ENCODE data around the gene NACAD. TPM values are rescaled to one million over a fixed set of nuclear protein-coding genes. Genes with fewer than 3 reads are reported as not detected.

Gene NACAD
- total RNA-seq, 2 donors from 2014 or later, result 5.9 to 9.0 TPM

DNA sequence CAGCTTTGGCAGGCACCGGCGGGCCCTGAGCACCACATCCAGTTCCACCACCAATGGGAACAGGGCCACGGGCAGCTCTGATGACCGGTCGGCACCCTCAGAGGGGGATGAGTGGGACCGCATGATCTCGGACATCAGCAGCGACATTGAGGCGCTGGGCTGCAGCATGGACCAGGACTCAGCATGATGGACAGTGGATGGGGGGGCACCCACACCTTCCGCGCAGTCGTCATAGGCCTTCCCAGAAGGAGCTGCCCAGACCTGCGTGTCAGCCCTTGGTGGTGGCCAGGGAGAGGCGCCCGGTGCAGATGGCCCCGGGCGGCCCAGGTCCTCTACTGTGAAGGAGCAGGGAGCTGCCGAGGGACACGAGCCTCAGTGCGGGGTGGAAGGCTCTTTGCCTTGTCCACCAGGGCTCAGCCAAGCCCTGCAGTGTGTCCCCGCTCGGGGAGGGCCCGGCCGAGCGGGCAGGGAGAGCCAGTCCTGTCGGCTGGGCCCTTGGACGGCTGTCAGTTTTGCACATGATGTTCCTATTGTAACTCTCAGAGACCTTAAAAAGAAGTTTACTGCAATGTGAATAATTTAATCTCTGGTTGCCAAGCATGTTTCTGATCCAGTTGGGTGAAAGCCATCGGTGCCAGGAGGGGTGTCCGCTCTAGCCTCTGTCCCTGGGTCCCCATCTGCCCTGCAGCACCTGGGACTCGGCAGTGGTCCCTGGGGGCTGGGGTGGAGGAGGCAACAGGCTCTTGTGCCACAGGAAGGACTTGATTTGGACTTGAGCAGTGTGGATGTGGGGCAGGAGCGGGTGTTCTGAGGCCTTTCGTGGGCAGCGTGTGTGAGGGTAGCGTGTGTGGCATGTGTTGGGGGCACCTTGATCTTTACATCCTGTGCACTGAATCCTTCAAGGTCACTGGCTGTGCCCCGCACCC, 12.6 kb downstream of the NACAD start:
- TF ChIP-seq, protein P1, sequence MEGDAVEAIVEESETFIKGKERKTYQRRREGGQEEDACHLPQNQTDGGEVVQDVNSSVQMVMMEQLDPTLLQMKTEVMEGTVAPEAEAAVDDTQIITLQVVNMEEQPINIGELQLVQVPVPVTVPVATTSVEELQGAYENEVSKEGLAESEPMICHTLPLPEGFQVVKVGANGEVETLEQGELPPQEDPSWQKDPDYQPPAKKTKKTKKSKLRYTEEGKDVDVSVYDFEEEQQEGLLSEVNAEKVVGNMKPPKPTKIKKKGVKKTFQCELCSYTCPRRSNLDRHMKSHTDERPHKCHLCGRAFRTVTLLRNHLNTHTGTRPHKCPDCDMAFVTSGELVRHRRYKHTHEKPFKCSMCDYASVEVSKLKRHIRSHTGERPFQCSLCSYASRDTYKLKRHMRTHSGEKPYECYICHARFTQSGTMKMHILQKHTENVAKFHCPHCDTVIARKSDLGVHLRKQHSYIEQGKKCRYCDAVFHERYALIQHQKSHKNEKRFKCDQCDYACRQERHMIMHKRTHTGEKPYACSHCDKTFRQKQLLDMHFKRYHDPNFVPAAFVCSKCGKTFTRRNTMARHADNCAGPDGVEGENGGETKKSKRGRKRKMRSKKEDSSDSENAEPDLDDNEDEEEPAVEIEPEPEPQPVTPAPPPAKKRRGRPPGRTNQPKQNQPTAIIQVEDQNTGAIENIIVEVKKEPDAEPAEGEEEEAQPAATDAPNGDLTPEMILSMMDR (IDR thresholded peaks at IDR 0.05), result no peak
- peaks cover 59% of the 10 kb centered on the region for H3K36me3 ChIP-seq
- H3K27me3 ChIP-seq, result no peaks in the 10 kb centered on the region
- H3K27ac ChIP-seq, result no peak overlapping the region
- no peak overlapping the region for H3K4me3 ChIP-seq
- no peak for DNase-seq (ENCODE audit: low spot score)
- H3K4me1 ChIP-seq, result no peaks in the 10 kb centered on the region
- no peaks in the 10 kb centered on the region for H3K9me3 ChIP-seq

- H3K4me3 ChIP-seq, result no peak overlapping the region
- no peak for DNase-seq (ENCODE audit: low spot score)
- H3K9me3 ChIP-seq, result no peaks in the 10 kb centered on the region
- H3K27ac ChIP-seq, result no peak overlapping the region
- H3K27me3 ChIP-seq, result no peaks in the 10 kb centered on the region
- TF ChIP-seq, protein P1 (IDR thresholded peaks at IDR 0.05), result no peak
- peaks cover 68% of the 10 kb centered on the region for H3K36me3 ChIP-seq
- no peaks in the 10 kb centered on the region for H3K4me1 ChIP-seq
Measured at GRCh38 chr7:45075355-45075644, 13.5 kb downstream of the NACAD start.

- Histone ChIP-seq H3K9me3 (no peaks in the 10 kb centered on the region), H3K36me3 (peaks cover 73% of the 10 kb centered on the region)
Measured at GRCh38 chr7:45074528-45075354, 14.0 kb downstream of the NACAD start.

GRCh38 chr7:45073786-45074527, 14.8 kb downstream of the NACAD start:
- Histone ChIP-seq H3K27me3 (no peaks in the 10 kb centered on the region), H3K9me3 (no peaks in the 10 kb centered on the region), H3K4me3 (no peak overlapping the region), H3K36me3 (peaks cover 80% of the 10 kb centered on the region), H3K27ac (no peak overlapping the region), H3K4me1 (no peaks in the 10 kb centered on the region)
- TF ChIP-seq, protein P1 (IDR thresholded peaks at IDR 0.05), result no peak
- DNase-seq (ENCODE audit: low spot score), result no peak

More at GRCh38 chr7:45074528-45075354, 14.0 kb downstream of the NACAD start:
- TF ChIP-seq, protein P1 (IDR thresholded peaks at IDR 0.05), result no peak
- no peaks in the 10 kb centered on the region for H3K27me3 ChIP-seq
- DNase-seq (ENCODE audit: low spot score), result no peak
- no peak overlapping the region for H3K27ac ChIP-seq
- no peaks in the 10 kb centered on the region for H3K4me1 ChIP-seq
- no peak overlapping the region for H3K4me3 ChIP-seq

DNA sequence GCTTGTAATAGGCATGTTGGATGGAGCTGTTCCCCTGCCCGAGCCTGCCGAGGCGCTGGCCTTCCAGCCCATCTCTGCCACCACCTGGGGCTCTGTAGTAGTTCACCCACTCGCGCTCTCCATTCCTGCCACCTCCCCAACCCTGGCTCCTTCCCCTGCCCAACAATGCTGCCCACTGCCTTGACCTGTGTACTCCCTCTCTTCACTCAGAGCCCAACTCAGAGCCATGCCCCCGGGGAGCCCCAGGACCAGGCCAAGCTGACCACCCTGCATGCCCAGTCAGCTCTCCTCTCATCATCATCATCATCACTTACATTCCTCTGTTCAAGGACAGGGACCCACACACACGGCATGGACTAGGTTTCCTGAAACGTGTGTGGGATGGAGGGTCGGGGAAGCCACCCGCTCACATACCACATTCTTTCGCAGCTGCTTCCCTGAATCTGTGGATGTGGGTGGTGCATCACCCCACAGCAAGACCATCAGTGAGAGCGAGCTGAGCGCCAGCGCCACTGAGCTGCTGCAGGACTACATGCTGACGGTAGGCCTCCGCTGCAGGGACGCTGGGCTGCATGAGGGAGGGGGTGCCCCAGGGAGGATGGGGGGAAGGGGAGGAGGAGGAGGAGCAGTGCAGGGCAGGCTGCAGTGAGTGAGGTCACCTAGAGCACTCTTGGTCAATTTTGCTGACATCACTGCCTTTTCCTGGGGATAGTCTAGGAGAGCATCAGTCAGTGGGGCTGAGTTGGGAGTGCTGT, 15.6 kb downstream of the NACAD start:
- H3K9me3 ChIP-seq, result no peaks in the 10 kb centered on the region
- H3K4me1 ChIP-seq, result no peaks in the 10 kb centered on the region
- no peak overlapping the region for H3K4me3 ChIP-seq
- TF ChIP-seq, protein P1 (IDR thresholded peaks at IDR 0.05), result no peak
- no peak overlapping the region for H3K27ac ChIP-seq
- no peaks in the 10 kb centered on the region for H3K27me3 ChIP-seq
- no peak for DNase-seq (ENCODE audit: low spot score)
- peaks cover 87% of the 10 kb centered on the region for H3K36me3 ChIP-seq

Measured in right atrium auricular region (tissue), 2 donors.